Measurements from ENCODE around the gene GET4. TPM values are rescaled to one million over a fixed set of nuclear protein-coding genes. Genes with fewer than 3 reads are reported as not detected.

Gene GET4
- total RNA-seq, 1 donor from 2014 or later, result 35.8 TPM

DNA sequence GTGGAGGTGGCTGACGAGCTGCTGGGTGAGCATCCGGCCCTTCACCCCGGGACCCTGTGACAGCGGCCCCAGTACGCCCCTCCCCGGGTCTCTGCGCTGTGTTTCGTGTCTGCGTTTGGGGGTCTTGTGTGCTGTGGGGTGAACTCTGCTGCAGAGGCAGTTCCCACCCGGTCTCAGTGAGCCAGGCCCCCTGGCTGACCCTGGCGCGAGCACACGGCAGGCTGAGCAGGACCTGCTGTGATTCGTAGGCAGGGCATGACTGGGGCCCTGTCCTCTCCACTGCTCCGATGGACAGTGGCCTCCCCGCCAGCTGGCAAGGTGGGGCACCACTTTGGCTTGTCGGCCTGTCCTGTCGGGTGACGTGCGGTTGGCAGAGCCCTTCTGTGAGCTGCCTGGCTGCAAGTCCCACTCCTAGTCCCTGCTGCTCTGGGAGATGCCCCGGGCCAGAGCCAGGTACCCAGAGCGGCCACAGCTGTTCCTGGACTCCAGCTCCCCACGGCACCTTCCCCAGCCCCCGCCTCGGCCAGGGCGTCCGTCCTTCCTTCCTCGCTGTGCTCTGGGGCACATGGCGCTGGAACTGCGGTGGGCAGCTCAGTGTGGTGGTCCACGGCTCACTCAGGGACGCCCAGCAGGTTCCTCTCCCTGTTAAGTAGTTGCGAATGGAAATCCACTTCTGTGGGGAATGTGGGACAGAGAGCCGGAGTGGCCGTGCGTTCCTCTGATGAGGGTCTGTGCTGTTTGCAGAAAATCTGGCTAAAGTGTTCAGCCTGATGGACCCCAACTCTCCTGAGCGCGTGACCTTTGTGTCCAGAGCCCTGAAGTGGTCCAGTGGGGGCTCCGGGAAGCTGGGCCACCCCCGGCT lies 10.5 kb downstream of the GET4 start:
- Histone ChIP-seq H3K27ac (no peak overlapping the region), H3K9me3 (no peaks in the 10 kb centered on the region), H3K4me1 (peaks cover 42% of the 10 kb centered on the region), H3K4me3 (no peak overlapping the region), H3K27me3 (no peaks in the 10 kb centered on the region), H3K36me3 (peaks cover 0 to 41% of the 10 kb centered on the region in 2 donors)
- DNase-seq (ENCODE audit: extremely low spot score in 2 of 2), result no peak
- TF ChIP-seq POLR2AphosphoS5 (IDR thresholded peaks at IDR 0.05; ENCODE audit: insufficient read depth in 1 of 2, low read depth in 1 of 2), result no peak
- TF ChIP-seq POLR2A (IDR thresholded peaks at IDR 0.05), result no peak
- TF ChIP-seq, protein P1, sequence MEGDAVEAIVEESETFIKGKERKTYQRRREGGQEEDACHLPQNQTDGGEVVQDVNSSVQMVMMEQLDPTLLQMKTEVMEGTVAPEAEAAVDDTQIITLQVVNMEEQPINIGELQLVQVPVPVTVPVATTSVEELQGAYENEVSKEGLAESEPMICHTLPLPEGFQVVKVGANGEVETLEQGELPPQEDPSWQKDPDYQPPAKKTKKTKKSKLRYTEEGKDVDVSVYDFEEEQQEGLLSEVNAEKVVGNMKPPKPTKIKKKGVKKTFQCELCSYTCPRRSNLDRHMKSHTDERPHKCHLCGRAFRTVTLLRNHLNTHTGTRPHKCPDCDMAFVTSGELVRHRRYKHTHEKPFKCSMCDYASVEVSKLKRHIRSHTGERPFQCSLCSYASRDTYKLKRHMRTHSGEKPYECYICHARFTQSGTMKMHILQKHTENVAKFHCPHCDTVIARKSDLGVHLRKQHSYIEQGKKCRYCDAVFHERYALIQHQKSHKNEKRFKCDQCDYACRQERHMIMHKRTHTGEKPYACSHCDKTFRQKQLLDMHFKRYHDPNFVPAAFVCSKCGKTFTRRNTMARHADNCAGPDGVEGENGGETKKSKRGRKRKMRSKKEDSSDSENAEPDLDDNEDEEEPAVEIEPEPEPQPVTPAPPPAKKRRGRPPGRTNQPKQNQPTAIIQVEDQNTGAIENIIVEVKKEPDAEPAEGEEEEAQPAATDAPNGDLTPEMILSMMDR (IDR thresholded peaks at IDR 0.05), result no peak
- intact Hi-C loops (cut with DNase I), result no loop called here

DNA sequence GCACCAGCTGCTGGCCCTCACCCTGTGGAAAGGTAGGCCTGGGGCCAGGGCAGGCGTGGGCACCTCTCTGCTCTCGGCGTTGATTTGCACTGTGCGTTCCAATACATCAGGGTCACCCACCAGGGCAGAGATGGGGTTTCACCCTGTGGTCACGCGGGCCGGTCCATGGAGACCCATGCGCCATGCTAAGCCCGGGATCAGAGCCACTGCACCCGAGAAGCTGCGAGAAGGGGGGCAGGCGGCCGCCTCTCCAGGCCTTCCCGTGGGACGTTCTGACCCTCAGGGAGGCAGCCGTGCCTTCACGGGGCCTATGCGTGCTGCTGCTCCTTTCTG lies 11.1 kb downstream of the GET4 start:
- no peak overlapping the region for H3K4me3 ChIP-seq
- H3K27ac ChIP-seq, result no peak overlapping the region
- TF ChIP-seq POLR2A (IDR thresholded peaks at IDR 0.05), result no peak
- TF ChIP-seq, protein P1 (IDR thresholded peaks at IDR 0.05), result no peak
- no peak for TF ChIP-seq POLR2AphosphoS5 (IDR thresholded peaks at IDR 0.05; ENCODE audit: insufficient read depth in 1 of 2, low read depth in 1 of 2)
- DNase-seq (ENCODE audit: extremely low spot score in 2 of 2), result no peak
- H3K27me3 ChIP-seq, result no peaks in the 10 kb centered on the region
- H3K4me1 ChIP-seq, result peaks cover 36% of the 10 kb centered on the region
- H3K36me3 ChIP-seq, result peaks cover 0 to 47% of the 10 kb centered on the region in 2 donors
- intact Hi-C loops (cut with DNase I), result no loop called here
- no peaks in the 10 kb centered on the region for H3K9me3 ChIP-seq

DNA sequence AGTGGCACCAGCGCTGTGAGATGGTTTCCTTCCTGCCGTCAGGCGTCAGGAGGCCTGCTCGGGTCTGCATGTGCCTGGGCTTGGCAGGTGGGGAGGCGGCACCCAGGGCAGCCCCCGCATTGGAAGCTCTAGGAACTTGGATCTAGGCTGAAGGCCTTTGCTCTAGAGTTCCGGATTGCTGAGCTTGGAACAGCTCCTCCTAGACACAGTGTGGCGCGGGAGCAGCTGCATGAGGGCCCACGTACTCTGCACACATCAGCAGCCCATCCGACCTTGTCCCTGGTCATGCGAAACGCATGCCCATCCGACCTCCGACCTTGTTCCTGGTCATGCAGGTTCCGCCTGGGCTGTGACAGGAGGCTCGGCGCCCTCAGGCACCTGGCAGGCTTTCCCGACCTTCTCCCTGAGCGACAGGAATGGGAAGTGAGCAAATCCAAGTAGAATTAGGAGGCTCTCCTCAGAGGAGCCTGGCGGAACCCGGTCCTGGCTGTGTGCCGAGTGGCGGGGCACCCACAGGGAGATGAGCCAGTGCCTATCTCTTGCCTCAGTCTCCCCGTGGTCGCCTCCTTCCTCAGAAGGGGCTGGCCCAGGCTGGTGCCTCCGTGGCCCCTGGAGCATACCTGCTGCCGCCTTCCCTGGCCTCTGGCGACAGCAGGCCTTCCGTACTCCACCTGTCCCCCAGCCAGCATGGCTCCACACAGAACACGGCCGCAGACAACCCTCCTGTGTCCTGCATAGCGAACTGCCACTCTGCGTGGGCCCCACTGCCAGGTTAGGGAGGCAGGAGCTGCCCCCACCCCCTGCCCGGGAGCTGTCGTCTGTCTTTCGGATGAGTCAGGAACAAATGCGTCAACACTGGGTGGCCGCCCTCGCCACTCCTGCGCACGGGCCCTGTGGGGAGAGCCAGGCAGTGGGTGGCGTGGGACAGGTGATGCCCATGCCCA lies 12.0 kb downstream of the GET4 start:
- intact Hi-C loops (cut with DNase I), result no loop called here
- no peak for DNase-seq (ENCODE audit: extremely low spot score in 2 of 2)
- TF ChIP-seq, protein P1 (IDR thresholded peaks at IDR 0.05), result no peak
- no peak for TF ChIP-seq POLR2A (IDR thresholded peaks at IDR 0.05)

DNA sequence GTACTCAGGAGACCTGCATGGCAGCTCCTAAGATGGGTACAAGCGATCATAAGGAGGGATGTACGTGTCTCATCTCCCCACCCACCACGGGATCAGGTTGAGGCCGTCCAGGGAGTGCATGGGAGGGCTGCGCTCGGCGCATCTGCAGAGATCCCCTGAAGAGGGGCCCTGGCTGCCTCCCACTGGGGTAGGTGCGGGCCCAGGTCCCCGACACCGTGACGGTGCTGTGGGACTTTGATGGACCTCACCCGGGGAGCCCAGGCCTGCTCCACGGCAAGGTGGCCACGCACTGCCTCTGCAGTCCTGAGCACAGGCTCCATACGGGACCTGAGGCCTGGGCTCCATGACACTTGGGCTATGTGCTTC lies 12.7 kb downstream of the GET4 start:
- H3K4me3 ChIP-seq, result no peak overlapping the region
- H3K36me3 ChIP-seq, result peaks cover 0 to 60% of the 10 kb centered on the region in 2 donors
- peaks cover 21% of the 10 kb centered on the region for H3K4me1 ChIP-seq
- no peak overlapping the region for H3K27ac ChIP-seq
- TF ChIP-seq POLR2A (IDR thresholded peaks at IDR 0.05), result no peak
- no peak for DNase-seq (ENCODE audit: extremely low spot score in 2 of 2)
- intact Hi-C loops (cut with DNase I), result no loop called here
- no peaks in the 10 kb centered on the region for H3K27me3 ChIP-seq
- H3K9me3 ChIP-seq, result no peaks in the 10 kb centered on the region

More for the DNA sequence above, 12.0 kb downstream of the GET4 start:
- peaks cover 0 to 54% of the 10 kb centered on the region in 2 donors for H3K36me3 ChIP-seq
- no peak overlapping the region for H3K27ac ChIP-seq
- H3K27me3 ChIP-seq, result no peaks in the 10 kb centered on the region
- H3K4me1 ChIP-seq, result peaks cover 27% of the 10 kb centered on the region
- no peaks in the 10 kb centered on the region for H3K9me3 ChIP-seq
- H3K4me3 ChIP-seq, result no peak overlapping the region

DNA sequence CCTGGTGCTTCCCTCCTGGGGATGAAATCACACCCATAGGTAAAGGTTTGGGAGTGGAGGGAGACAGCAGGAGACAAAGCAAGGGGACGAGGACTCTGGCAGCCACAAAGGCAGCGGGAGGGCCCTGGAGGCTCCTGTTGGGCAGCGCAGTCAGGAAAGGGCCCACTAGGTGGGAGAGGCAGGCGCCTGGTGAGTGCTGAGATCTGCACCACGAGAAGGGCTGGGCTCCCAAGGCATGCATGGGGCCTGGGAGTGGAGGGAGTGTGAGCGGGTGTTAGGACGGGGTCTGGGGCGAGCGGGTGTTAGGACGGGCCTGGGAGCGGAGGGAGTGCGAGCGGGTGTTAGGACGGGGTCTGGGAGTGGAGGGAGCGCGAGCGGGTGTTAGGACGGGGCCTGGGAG lies 13.0 kb downstream of the GET4 start:
- Histone ChIP-seq H3K27ac (no peak overlapping the region), H3K36me3 (peaks cover 0 to 64% of the 10 kb centered on the region in 2 donors), H3K27me3 (no peaks in the 10 kb centered on the region), H3K4me3 (no peak overlapping the region), H3K4me1 (peaks cover 17% of the 10 kb centered on the region), H3K9me3 (no peaks in the 10 kb centered on the region)
- intact Hi-C loops (cut with DNase I), result no loop called here
- no peak for DNase-seq (ENCODE audit: extremely low spot score in 2 of 2)
- TF ChIP-seq, protein P1 (IDR thresholded peaks at IDR 0.05), result no peak
- TF ChIP-seq POLR2A (IDR thresholded peaks at IDR 0.05) (no peak), POLR2AphosphoS5 (IDR thresholded peaks at IDR 0.05; ENCODE audit: insufficient read depth in 1 of 2, low read depth in 1 of 2) (no peak)
